ENCODE data around the gene PCDH7. TPM values are rescaled to one million over a fixed set of nuclear protein-coding genes. Genes with fewer than 3 reads are reported as not detected.

Gene PCDH7
- polyA plus RNA-seq (2011; rRNA removed) (11.8 and 15.3 TPM in 2 replicates), polyA minus RNA-seq (2011; rRNA and poly(A)+ RNA removed) (31.0 and 36.4 TPM in 2 replicates)

GRCh38 chr4:30720021-30720660, at the start of gene PCDH7:
Gene PCDH7, plus strand, starts transcription at chr4:30720369. Its CDS starts 1,054 bp downstream, at chr4:30721423.
- ChIA-PET CTCF (interaction anchor here (1.4 kb wide), 1 partner anchor 325 kb away, joined by 3 read pairs; no protein-coding TSS in a partner anchor), POLR2A (interaction anchor here (0.5 kb wide), 1 partner anchor 11 kb away, joined by 6 read pairs; no protein-coding TSS in a partner anchor)
- H3K4me3 ChIP-seq (ENCODE audit: low read depth, low read length): peak within 1 kb of the TSS; percentile 49
- TF ChIP-seq CTCF (IDR thresholded peaks at IDR 0.05; ENCODE audit: insufficient read depth, low read depth, low read length): no peak
- no peak for DNase-seq (ENCODE audit: low read depth)
- H3K36me3 ChIP-seq (ENCODE audit: control insufficient read depth, insufficient read depth, low read length): no peaks in the 10 kb centered on the region
- H3K27me3 ChIP-seq (ENCODE audit: control insufficient read depth, insufficient read depth, low read length): peaks cover 8% of the 10 kb centered on the region

GRCh38 chr4:30671926-30672448, 48.2 kb upstream of the PCDH7 start:
- CTCF ChIA-PET: interaction anchor here (0.6 kb wide), 1 partner anchor 36 kb away, joined by 5 read pairs; no protein-coding TSS in a partner anchor

GRCh38 chr4:30696191-30696590, 24.0 kb upstream of the PCDH7 start:
- no peak overlapping the region for H3K4me3 ChIP-seq (ENCODE audit: low read depth, low read length)
- no peaks in the 10 kb centered on the region for H3K36me3 ChIP-seq (ENCODE audit: control insufficient read depth, insufficient read depth, low read length)
- no peak for DNase-seq (ENCODE audit: low read depth)
- TF ChIP-seq CTCF (IDR thresholded peaks at IDR 0.05; ENCODE audit: insufficient read depth, low read depth, low read length): no peak
- H3K27me3 ChIP-seq (ENCODE audit: control insufficient read depth, insufficient read depth, low read length): no peaks in the 10 kb centered on the region
- ChIA-PET CTCF (no interaction called here), POLR2A (no interaction called here)

More at GRCh38 chr4:30671926-30672448, 48.2 kb upstream of the PCDH7 start:
- H3K36me3 ChIP-seq (ENCODE audit: control insufficient read depth, insufficient read depth, low read length): no peaks in the 10 kb centered on the region
- no peak for DNase-seq (ENCODE audit: low read depth)
- no peak overlapping the region for H3K4me3 ChIP-seq (ENCODE audit: low read depth, low read length)
- POLR2A ChIA-PET: no interaction called here
- no peak for TF ChIP-seq CTCF (IDR thresholded peaks at IDR 0.05; ENCODE audit: insufficient read depth, low read depth, low read length)
- H3K27me3 ChIP-seq (ENCODE audit: control insufficient read depth, insufficient read depth, low read length): no peaks in the 10 kb centered on the region

GRCh38 chr4:30714408-30715031, 5.6 kb upstream of the PCDH7 start:
- Histone ChIP-seq H3K4me3 (ENCODE audit: low read depth, low read length) (no peak overlapping the region), H3K27me3 (ENCODE audit: control insufficient read depth, insufficient read depth, low read length) (peaks cover 1% of the 10 kb centered on the region; the same call in 1 of the 2 replicates), H3K36me3 (ENCODE audit: control insufficient read depth, insufficient read depth, low read length) (no peaks in the 10 kb centered on the region)
- TF ChIP-seq CTCF (IDR thresholded peaks at IDR 0.05; ENCODE audit: insufficient read depth, low read depth, low read length): peak; percentile 87
- no peak for DNase-seq (ENCODE audit: low read depth)
- ChIA-PET CTCF (interaction anchor here (0.6 to 1.2 kb wide), 2 partner anchors 12 to 16 kb away, joined by 3 read pairs; no protein-coding TSS in a partner anchor), POLR2A (no interaction called here)

GRCh38 chr4:30716158-30716557, 4.0 kb upstream of the PCDH7 start:
- ChIA-PET POLR2A (no interaction called here), CTCF (no interaction called here)
- peak overlapping the region; percentile 58 for H3K4me3 ChIP-seq (ENCODE audit: low read depth, low read length)
- H3K27me3 ChIP-seq (ENCODE audit: control insufficient read depth, insufficient read depth, low read length): peaks cover 1% of the 10 kb centered on the region; the same call in 1 of the 2 replicates
- H3K36me3 ChIP-seq (ENCODE audit: control insufficient read depth, insufficient read depth, low read length): no peaks in the 10 kb centered on the region
- peak; percentile 44 for TF ChIP-seq CTCF (IDR thresholded peaks at IDR 0.05; ENCODE audit: insufficient read depth, low read depth, low read length)
- no peak for DNase-seq (ENCODE audit: low read depth)
